Measurements from ENCODE around the gene MAF. TPM values are rescaled to one million over a fixed set of nuclear protein-coding genes. Genes with fewer than 3 reads are reported as not detected.
A peak's percentile ranks its signal among the peaks of the same experiment; 100 is the strongest.

Gene MAF
- total and polyA plus RNA-seq, 2 donors (not counting 1 experiment from before 2014, with no cell fraction given): 6.6 to 27.7 TPM

- peaks cover 9% of the 10 kb centered on the region for H3K4me1 ChIP-seq (ENCODE audit: control insufficient read depth, extremely low read depth, insufficient read depth, low read length)
- TF ChIP-seq, protein P1, sequence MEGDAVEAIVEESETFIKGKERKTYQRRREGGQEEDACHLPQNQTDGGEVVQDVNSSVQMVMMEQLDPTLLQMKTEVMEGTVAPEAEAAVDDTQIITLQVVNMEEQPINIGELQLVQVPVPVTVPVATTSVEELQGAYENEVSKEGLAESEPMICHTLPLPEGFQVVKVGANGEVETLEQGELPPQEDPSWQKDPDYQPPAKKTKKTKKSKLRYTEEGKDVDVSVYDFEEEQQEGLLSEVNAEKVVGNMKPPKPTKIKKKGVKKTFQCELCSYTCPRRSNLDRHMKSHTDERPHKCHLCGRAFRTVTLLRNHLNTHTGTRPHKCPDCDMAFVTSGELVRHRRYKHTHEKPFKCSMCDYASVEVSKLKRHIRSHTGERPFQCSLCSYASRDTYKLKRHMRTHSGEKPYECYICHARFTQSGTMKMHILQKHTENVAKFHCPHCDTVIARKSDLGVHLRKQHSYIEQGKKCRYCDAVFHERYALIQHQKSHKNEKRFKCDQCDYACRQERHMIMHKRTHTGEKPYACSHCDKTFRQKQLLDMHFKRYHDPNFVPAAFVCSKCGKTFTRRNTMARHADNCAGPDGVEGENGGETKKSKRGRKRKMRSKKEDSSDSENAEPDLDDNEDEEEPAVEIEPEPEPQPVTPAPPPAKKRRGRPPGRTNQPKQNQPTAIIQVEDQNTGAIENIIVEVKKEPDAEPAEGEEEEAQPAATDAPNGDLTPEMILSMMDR (conservative IDR thresholded peaks at IDR 0.05 in 1 of 2, IDR thresholded peaks at IDR 0.05 in 1 of 2; ENCODE audit: low read depth in 1 of 2, low read length in 2 of 2): no peak
- TF ChIP-seq EZH2 (IDR thresholded peaks at IDR 0.05; ENCODE audit: low read length, missing control alignments): no peak
- no peaks in the 10 kb centered on the region for H4K20me1 ChIP-seq (ENCODE audit: control insufficient read depth, extremely low read depth, insufficient read depth, low read length)
- no peak overlapping the region for H3K4me2 ChIP-seq (ENCODE audit: extremely low read depth, insufficient read depth, low read length)
- no peaks in the 10 kb centered on the region for H3K36me3 ChIP-seq (ENCODE audit: control insufficient read depth, insufficient read depth, low read length)
- no peaks in the 10 kb centered on the region for H3K9me3 ChIP-seq (ENCODE audit: control insufficient read depth, insufficient read depth, low read depth, low read length)
- H3K4me3 ChIP-seq (replicated peaks in 1 of 4; ENCODE audit: control extremely low read depth in 1 of 4, insufficient read depth in 1 of 4, low read depth in 3 of 4, low read length in 4 of 4): no peak overlapping the region
- DNase-seq (ENCODE audit: low read depth in 2 of 2): peak in 1 of 2 donors; percentile 58
- no peaks in the 10 kb centered on the region for H3K27me3 ChIP-seq (ENCODE audit: control insufficient read depth, insufficient read depth, low read length)
- no peak overlapping the region for H3K27ac ChIP-seq (ENCODE audit: insufficient read depth, low read length)
- H3K9ac ChIP-seq (ENCODE audit: insufficient read depth, low read length): no peak overlapping the region
- no peaks in the 10 kb centered on the region for H3K79me2 ChIP-seq (ENCODE audit: control insufficient read depth, insufficient read depth, low read length)
- no peak overlapping the region for H2AFZ ChIP-seq (ENCODE audit: low read length)
Measured at GRCh38 chr16:79605999-79606398, 5.5 kb upstream of the MAF start.

GRCh38 chr16:79603055-79603454 is 2.5 kb upstream of the MAF start:
- Histone ChIP-seq H3K9me3 (ENCODE audit: control insufficient read depth, insufficient read depth, low read depth, low read length) (no peaks in the 10 kb centered on the region), H3K79me2 (ENCODE audit: control insufficient read depth, insufficient read depth, low read length) (peaks cover 8% of the 10 kb centered on the region), H3K4me1 (ENCODE audit: control insufficient read depth, extremely low read depth, insufficient read depth, low read length) (peaks cover 9% of the 10 kb centered on the region), H3K36me3 (ENCODE audit: control insufficient read depth, insufficient read depth, low read length) (no peaks in the 10 kb centered on the region), H3K9ac (ENCODE audit: insufficient read depth, low read length) (no peak overlapping the region), H3K4me3 (replicated peaks in 1 of 4; ENCODE audit: control extremely low read depth in 1 of 4, insufficient read depth in 1 of 4, low read depth in 3 of 4, low read length in 4 of 4) (peak overlapping the region in 2 of 4 experiments; percentile 69 to 73), H3K27me3 (ENCODE audit: control insufficient read depth, insufficient read depth, low read length) (no peaks in the 10 kb centered on the region), H3K27ac (ENCODE audit: insufficient read depth, low read length) (no peak overlapping the region), H2AFZ (ENCODE audit: low read length) (no peak overlapping the region), H4K20me1 (ENCODE audit: control insufficient read depth, extremely low read depth, insufficient read depth, low read length) (no peaks in the 10 kb centered on the region), H3K4me2 (ENCODE audit: extremely low read depth, insufficient read depth, low read length) (no peak overlapping the region)
- no peak for DNase-seq (ENCODE audit: low read depth in 2 of 2)
- TF ChIP-seq EZH2 (IDR thresholded peaks at IDR 0.05; ENCODE audit: low read length, missing control alignments): no peak
- TF ChIP-seq, protein P1 (conservative IDR thresholded peaks at IDR 0.05 in 1 of 2, IDR thresholded peaks at IDR 0.05 in 1 of 2; ENCODE audit: low read depth in 1 of 2, low read length in 2 of 2): no peak

GRCh38 chr16:79602628-79603014 is 2.1 kb upstream of the MAF start:
- Histone ChIP-seq H3K4me2 (ENCODE audit: extremely low read depth, insufficient read depth, low read length) (peak overlapping the region; percentile 91), H3K4me3 (replicated peaks in 1 of 4; ENCODE audit: control extremely low read depth in 1 of 4, insufficient read depth in 1 of 4, low read depth in 3 of 4, low read length in 4 of 4) (peak overlapping the region in 2 of 4 experiments; percentile 69 to 73), H3K9ac (ENCODE audit: insufficient read depth, low read length) (no peak overlapping the region), H3K79me2 (ENCODE audit: control insufficient read depth, insufficient read depth, low read length) (peaks cover 11% of the 10 kb centered on the region), H4K20me1 (ENCODE audit: control insufficient read depth, extremely low read depth, insufficient read depth, low read length) (no peaks in the 10 kb centered on the region), H3K27me3 (ENCODE audit: control insufficient read depth, insufficient read depth, low read length) (no peaks in the 10 kb centered on the region), H2AFZ (ENCODE audit: low read length) (no peak overlapping the region), H3K27ac (ENCODE audit: insufficient read depth, low read length) (no peak overlapping the region), H3K9me3 (ENCODE audit: control insufficient read depth, insufficient read depth, low read depth, low read length) (no peaks in the 10 kb centered on the region), H3K36me3 (ENCODE audit: control insufficient read depth, insufficient read depth, low read length) (no peaks in the 10 kb centered on the region), H3K4me1 (ENCODE audit: control insufficient read depth, extremely low read depth, insufficient read depth, low read length) (peaks cover 8% of the 10 kb centered on the region)
- no peak for TF ChIP-seq EZH2 (IDR thresholded peaks at IDR 0.05; ENCODE audit: low read length, missing control alignments)
- TF ChIP-seq, protein P1 (conservative IDR thresholded peaks at IDR 0.05 in 1 of 2, IDR thresholded peaks at IDR 0.05 in 1 of 2; ENCODE audit: low read depth in 1 of 2, low read length in 2 of 2): no peak
- no peak for DNase-seq (ENCODE audit: low read depth in 2 of 2)
